Measurements from ENCODE around the gene P2RY11. TPM values are rescaled to one million over a fixed set of nuclear protein-coding genes. Genes with fewer than 3 reads are reported as not detected.

Gene P2RY11
- total RNA-seq, 2 donors from 2014 or later = 65.4 to 73.9 TPM

DNA sequence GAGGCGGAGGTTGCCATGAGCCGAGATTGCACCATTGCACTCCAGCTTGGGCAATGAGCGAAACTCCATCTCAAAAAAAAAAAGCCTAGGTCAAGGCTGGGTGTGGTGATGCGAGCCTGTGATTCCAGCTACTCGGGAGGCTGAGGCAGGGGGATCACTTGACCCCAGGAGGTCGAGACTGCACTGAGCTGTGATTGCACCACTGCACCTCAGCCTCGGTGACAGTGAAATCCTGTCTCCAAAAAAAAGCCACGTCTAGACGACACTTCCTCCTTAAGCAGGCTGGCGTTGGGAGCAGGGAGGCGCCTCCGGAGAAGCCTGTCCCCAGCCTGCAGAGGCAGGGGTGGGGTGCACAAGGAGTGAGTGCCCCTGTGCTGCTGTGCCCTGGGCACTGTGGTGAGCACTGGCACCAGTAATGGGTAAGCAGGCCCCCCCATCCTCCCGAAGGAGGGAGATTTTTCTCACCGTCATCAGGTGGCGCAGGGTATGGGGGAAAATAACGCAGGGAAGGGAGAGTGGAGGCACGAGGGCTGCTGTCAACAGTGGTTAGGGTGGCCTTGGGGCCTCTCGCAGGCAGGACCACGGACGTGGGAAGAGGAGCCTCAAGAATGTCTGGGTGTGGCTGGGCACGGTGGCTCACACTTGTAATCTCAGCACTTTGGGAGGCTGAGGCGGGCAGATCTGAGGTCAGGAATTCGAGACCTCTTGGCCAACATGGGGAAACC is 706 bp downstream of the P2RY11 start:
- Mint-ChIP-seq H3K4me1 (ENCODE audit: low read depth) (peaks cover 65% of the 10 kb centered on the region), H3K27me3 (ENCODE audit: low read depth) (no peaks in the 10 kb centered on the region), H3K4me3 (peak overlapping the region; percentile 71 to 82), H3K9me3 (no peaks in the 10 kb centered on the region), H3K36me3 (ENCODE audit: insufficient read depth in 2 of 2) (peaks cover 3 to 24% of the 10 kb centered on the region in 2 donors), H3K27ac (peak overlapping the region; percentile 79)
- peak; percentile 47 to 67 for DNase-seq
- ATAC-seq (replicated peaks in 1 of 2) = peak; percentile 51 to 56

DNA sequence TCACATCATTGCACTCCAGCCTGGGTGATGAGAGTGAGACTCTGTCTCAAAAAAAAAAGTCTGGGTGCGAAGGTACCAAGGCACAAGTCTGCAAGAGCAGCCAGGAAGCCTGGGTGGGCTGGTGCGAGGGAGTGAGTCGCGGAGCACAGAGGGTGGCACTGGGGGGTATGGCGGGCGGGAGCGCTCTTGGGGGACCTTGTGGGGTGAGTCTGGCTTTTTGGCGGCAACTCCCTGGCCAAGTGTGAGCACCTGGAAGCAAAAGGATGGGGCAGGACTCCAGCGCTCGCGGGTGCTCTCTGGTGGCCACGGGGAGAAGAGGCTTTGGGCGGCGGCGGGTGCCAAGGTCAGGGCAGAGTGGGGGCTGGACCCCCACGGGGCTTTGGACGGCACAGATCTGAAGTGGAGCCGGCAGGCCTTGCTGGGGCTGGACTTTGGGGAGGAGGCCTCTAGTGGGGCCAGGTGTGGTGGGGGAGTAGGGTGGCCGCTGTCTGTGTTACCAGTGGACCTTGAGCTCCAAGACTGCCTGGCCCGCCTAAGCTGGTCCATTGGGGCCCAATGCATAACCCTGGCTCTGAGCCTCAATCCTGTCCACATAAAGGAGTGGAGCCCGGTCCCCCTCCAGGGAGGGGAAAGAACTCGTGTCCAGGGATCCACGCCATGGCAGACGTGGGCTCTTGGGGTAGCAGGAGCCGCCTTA is 1.6 kb downstream of the P2RY11 start:
- no peaks in the 10 kb centered on the region for H3K9me3 Mint-ChIP-seq
- H3K4me3 Mint-ChIP-seq = peak overlapping the region; percentile 71 to 82
- peaks cover 3 to 21% of the 10 kb centered on the region in 2 donors for H3K36me3 Mint-ChIP-seq (ENCODE audit: insufficient read depth in 2 of 2)
- H3K27me3 Mint-ChIP-seq (ENCODE audit: low read depth) = no peaks in the 10 kb centered on the region
- ATAC-seq (replicated peaks in 1 of 2) = peak; percentile 41 to 58
- H3K27ac Mint-ChIP-seq = peak overlapping the region; percentile 79
- H3K4me1 Mint-ChIP-seq (ENCODE audit: low read depth) = peaks cover 61% of the 10 kb centered on the region
- DNase-seq = peak; percentile 70 to 79

DNA sequence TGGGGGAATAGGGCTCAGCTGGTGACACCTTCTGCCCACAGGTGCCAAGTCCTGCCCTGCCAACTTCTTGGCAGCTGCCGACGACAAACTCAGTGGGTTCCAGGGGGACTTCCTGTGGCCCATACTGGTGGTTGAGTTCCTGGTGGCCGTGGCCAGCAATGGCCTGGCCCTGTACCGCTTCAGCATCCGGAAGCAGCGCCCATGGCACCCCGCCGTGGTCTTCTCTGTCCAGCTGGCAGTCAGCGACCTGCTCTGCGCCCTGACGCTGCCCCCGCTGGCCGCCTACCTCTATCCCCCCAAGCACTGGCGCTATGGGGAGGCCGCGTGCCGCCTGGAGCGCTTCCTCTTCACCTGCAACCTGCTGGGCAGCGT is 2.1 kb downstream of the P2RY11 start:
- H3K4me3 Mint-ChIP-seq = peak overlapping the region; percentile 53 to 82
- peaks cover 59% of the 10 kb centered on the region for H3K4me1 Mint-ChIP-seq (ENCODE audit: low read depth)
- no peaks in the 10 kb centered on the region for H3K9me3 Mint-ChIP-seq
- H3K27ac Mint-ChIP-seq = no peak overlapping the region
- no peaks in the 10 kb centered on the region for H3K27me3 Mint-ChIP-seq (ENCODE audit: low read depth)
- ATAC-seq (replicated peaks in 1 of 2) (no peak), DNase-seq (no peak)
- H3K36me3 Mint-ChIP-seq (ENCODE audit: insufficient read depth in 2 of 2) = peaks cover 3 to 21% of the 10 kb centered on the region in 2 donors

DNA sequence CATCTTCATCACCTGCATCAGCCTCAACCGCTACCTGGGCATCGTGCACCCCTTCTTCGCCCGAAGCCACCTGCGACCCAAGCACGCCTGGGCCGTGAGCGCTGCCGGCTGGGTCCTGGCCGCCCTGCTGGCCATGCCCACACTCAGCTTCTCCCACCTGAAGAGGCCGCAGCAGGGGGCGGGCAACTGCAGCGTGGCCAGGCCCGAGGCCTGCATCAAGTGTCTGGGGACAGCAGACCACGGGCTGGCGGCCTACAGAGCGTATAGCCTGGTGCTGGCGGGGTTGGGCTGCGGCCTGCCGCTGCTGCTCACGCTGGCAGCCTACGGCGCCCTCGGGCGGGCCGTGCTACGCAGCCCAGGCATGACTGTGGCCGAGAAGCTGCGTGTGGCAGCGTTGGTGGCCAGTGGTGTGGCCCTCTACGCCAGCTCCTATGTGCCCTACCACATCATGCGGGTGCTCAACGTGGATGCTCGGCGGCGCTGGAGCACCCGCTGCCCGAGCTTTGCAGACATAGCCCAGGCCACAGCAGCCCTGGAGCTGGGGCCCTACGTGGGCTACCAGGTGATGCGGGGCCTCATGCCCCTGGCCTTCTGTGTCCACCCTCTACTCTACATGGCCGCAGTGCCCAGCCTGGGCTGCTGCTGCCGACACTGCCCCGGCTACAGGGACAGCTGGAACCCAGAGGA is 2.6 kb downstream of the P2RY11 start:
- Mint-ChIP-seq H3K4me3 (peak overlapping the region in 1 of 2 donors; percentile 53), H3K4me1 (ENCODE audit: low read depth) (peaks cover 63% of the 10 kb centered on the region)

DNA sequence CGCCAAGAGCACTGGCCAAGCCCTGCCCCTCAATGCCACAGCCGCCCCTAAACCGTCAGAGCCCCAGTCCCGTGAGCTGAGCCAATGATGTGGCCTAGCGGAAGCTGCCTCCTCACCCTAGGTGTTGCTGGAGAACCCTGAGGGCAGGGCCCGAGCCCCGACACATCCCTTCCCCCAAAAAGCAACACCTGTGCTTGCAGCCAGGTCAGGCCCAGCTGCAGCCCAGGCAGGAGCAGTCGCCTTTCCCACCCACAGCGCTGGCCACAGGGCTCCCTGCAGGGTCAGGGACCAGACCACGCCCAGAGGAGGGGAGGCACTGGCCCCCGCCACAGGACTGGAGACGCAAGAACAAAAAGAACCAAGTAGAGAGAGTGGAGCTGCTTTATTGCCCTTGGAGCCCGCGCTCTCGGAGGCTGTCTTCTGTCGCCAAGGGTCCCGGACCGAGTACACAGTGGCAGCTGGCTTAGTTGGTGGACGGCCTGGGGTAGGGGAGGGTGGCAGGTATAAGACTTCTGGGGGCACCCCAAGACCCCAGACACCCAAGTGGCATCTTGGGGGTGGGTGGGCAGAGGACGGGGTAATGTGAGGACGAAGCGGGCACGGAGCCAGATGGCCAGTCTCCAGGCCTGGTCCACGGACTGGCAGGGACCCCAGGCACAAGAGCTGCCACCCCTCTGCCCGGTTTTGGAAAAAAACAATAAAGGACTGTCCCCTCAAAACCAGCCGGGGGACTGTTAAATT is 3.3 kb downstream of the P2RY11 start:
- Mint-ChIP-seq H3K27ac (peak overlapping the region; percentile 46), H3K4me1 (ENCODE audit: low read depth) (peaks cover 63% of the 10 kb centered on the region), H3K4me3 (no peak overlapping the region), H3K9me3 (no peaks in the 10 kb centered on the region), H3K27me3 (ENCODE audit: low read depth) (no peaks in the 10 kb centered on the region), H3K36me3 (ENCODE audit: insufficient read depth in 2 of 2) (peaks cover 6 to 16% of the 10 kb centered on the region in 2 donors)
- DNase-seq = no peak
- ATAC-seq (replicated peaks in 1 of 2) = no peak

More for the DNA sequence above, 2.6 kb downstream of the P2RY11 start:
- no peak overlapping the region for H3K27ac Mint-ChIP-seq
- DNase-seq (no peak), ATAC-seq (replicated peaks in 1 of 2) (no peak)
- H3K27me3 Mint-ChIP-seq (ENCODE audit: low read depth) = no peaks in the 10 kb centered on the region
- H3K36me3 Mint-ChIP-seq (ENCODE audit: insufficient read depth in 2 of 2) = peaks cover 5 to 20% of the 10 kb centered on the region in 2 donors
- no peaks in the 10 kb centered on the region for H3K9me3 Mint-ChIP-seq

DNA sequence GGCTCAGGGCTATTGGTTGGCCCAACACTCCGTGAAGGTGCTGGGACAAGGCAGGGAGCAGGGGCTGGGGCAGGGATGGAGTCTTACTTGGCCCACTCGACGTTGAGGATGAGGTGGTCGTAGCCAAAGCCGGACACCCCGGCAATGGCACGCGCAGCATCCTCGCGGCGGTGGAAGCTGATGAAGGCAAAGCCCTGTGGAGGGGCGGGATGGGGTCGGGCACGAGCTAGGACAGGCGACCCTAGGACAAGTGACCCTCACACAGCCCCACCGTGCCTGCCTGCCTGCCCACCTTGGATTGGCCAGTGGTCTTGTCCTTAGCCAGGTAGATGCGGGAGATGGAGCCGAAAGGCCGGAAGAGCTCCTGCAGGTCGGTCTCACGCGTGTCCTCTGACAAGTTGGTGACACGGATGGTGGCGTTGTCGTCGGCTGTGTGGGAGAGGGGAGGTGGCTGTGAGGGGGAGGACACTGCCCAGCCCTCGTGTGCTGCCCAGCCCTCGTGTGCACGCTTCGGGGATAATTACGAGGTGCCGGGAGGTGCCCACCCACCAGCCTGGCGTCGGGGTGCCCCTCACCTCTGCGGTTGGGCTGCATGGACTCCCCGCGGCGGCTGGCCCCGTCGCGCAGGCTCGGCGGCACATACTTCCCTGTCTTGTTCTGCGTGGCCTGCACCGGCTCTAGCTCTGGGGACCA is 4.0 kb downstream of the P2RY11 start:
- peaks cover 5 to 13% of the 10 kb centered on the region in 2 donors for H3K36me3 Mint-ChIP-seq (ENCODE audit: insufficient read depth in 2 of 2)
- no peak overlapping the region for H3K4me3 Mint-ChIP-seq
- no peaks in the 10 kb centered on the region for H3K9me3 Mint-ChIP-seq
- H3K4me1 Mint-ChIP-seq (ENCODE audit: low read depth) = peaks cover 59% of the 10 kb centered on the region
- ATAC-seq (replicated peaks in 1 of 2) (no peak), DNase-seq (no peak)
- no peaks in the 10 kb centered on the region for H3K27me3 Mint-ChIP-seq (ENCODE audit: low read depth)
- H3K27ac Mint-ChIP-seq = no peak overlapping the region

DNA sequence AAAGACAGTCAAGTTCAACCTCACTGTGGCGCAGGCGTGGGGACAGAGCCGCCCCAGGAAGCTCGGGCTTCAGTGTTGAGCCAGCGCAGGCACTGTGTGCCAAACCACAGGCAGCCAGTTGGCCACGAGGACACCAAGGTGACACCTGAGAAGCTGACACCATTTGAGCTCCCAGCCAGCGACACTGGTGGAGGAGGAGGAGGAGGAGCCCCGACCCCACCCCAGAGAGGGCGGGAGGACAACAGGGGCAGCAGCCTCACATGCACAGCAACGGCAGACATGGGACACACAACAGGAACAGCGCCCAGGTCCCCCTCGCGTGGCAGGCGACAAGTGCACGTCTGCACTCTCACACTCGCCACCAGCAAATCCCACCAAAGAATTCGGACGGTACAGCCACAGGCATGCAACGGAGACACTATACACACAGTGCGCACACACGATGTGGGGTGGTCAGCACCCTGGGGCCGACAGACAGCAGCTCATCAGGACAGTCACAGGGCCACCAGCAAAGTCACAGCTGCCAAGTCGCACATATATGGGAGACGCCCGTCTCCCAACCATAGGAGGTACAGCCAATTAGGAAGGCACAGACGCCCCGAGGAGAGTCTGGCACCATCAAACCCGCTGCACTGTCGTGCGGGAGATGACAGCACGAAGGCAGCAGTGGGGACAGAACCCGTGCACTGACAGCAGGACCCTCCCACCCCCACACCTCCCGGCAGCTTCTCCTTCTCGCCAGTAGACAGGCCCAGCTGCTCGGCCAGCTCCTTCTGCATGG is 4.8 kb downstream of the P2RY11 start:
- H3K4me3 Mint-ChIP-seq = no peak overlapping the region
- H3K36me3 Mint-ChIP-seq (ENCODE audit: insufficient read depth in 2 of 2) = peaks cover 4 to 10% of the 10 kb centered on the region in 2 donors
- DNase-seq (no peak), ATAC-seq (replicated peaks in 1 of 2) (no peak)
- H3K27me3 Mint-ChIP-seq (ENCODE audit: low read depth) = no peaks in the 10 kb centered on the region
- peaks cover 52% of the 10 kb centered on the region for H3K4me1 Mint-ChIP-seq (ENCODE audit: low read depth)
- no peaks in the 10 kb centered on the region for H3K9me3 Mint-ChIP-seq
- H3K27ac Mint-ChIP-seq = peak overlapping the region; percentile 6

DNA sequence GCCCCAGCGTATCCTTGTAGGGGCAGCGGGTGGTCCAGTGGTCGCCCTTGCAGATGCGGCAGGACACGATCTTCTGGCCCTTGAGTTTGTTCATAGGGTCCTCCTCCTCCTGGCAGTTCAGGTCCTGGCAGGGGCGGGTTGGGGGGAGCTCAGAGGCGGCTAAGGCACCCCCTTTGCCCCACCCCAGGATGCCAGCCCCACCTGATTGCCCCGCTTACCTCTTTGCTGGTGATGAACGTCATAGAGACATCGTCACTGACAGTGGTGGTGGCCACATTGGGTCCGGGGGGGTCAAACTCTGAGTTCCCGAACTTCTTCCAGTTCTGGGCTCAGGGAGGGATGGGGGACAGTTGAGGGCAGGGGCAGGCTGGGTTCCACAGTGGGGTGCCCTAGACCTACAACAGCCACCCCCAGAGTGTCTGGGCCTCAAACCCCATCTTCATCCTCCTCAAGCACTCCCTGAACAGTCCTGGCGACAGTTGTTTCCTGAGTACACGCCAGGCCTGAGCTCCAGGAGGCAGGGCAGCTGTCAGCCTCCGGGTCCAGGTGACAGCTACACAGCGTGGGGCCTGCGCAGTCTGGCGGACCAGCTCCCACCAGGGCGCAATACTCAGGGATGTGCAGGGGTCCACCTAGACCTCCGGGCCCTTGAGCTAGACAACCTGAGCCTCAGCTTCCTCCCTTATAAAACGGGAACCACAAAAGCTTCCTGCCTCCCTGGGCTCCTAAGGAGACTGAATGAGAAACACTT is 5.5 kb downstream of the P2RY11 start:
- no peaks in the 10 kb centered on the region for H3K9me3 Mint-ChIP-seq
- peaks cover 44% of the 10 kb centered on the region for H3K4me1 Mint-ChIP-seq (ENCODE audit: low read depth)
- no peak overlapping the region for H3K27ac Mint-ChIP-seq
- no peaks in the 10 kb centered on the region for H3K27me3 Mint-ChIP-seq (ENCODE audit: low read depth)
- no peak for DNase-seq
- no peak overlapping the region for H3K4me3 Mint-ChIP-seq
- peaks cover 4 to 10% of the 10 kb centered on the region in 2 donors for H3K36me3 Mint-ChIP-seq (ENCODE audit: insufficient read depth in 2 of 2)
- ATAC-seq (replicated peaks in 1 of 2) = no peak

DNA sequence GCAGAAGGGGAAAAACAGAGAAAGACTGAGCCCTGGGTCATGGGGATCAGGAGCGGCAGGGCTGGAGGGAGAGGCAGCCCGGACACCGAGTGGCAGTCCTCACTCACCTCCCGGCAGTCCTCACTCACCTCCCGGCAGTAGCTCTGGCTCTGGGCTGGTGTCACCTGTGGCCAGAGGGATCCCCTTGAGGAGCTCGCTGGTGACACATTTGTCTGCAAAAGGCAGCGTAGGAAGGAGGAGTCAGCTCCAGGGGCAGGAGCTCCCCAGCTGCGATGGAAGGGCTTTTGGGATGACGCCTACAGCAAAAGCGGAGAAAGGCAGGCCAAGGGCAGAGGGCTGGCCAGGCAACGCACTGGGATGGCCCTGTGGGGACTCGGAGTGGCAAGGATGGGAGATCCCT is 7.5 kb downstream of the P2RY11 start:
- Mint-ChIP-seq H3K4me3 (peak overlapping the region; percentile 93 to 97), H3K9me3 (no peaks in the 10 kb centered on the region), H3K27ac (peak overlapping the region; percentile 95), H3K36me3 (ENCODE audit: insufficient read depth in 2 of 2) (peaks cover 4 to 6% of the 10 kb centered on the region in 2 donors), H3K4me1 (ENCODE audit: low read depth) (peaks cover 32% of the 10 kb centered on the region), H3K27me3 (ENCODE audit: low read depth) (no peaks in the 10 kb centered on the region)
- peak in 1 of 2 donors; percentile 24 for DNase-seq
- ATAC-seq (replicated peaks in 1 of 2) = peak; percentile 2 to 6

DNA sequence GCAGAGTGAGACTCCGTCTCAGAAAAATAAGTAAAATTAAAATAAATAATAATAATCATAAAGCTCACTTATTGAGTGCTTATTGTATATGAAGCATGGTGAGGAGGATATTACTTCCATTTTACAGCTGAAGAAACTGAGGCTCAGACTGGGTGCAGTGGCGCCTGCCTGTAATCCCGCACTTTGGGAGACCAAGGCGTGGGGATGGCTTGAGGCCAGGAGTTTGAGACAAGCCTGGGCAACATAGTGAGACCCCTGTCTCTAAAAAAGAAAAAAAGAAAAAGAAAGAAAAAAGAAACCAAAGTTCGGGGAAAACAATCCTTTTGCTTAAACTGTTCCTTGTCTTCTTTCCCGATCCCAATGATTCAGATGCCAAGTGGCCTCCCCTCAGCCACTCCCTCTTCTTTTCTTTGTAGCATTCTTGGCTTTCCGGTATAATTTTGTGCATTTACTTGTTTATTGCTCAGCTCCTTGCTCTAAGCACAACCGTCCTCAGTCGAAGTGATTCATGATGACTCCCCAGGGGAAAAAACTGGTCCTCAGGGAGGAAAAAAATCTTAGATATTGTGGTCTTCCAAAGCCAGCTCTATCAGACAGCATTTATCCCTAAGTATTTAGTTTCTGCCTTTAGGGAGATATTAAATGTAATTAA is 9.2 kb downstream of the P2RY11 start:
- H3K4me3 Mint-ChIP-seq = no peak overlapping the region
- H3K4me1 Mint-ChIP-seq (ENCODE audit: low read depth) = peaks cover 32% of the 10 kb centered on the region
- H3K27ac Mint-ChIP-seq = no peak overlapping the region
- peaks cover 3 to 6% of the 10 kb centered on the region in 2 donors for H3K36me3 Mint-ChIP-seq (ENCODE audit: insufficient read depth in 2 of 2)
- no peaks in the 10 kb centered on the region for H3K9me3 Mint-ChIP-seq
- DNase-seq = no peak
- H3K27me3 Mint-ChIP-seq (ENCODE audit: low read depth) = no peaks in the 10 kb centered on the region
- no peak for ATAC-seq (replicated peaks in 1 of 2)

DNA sequence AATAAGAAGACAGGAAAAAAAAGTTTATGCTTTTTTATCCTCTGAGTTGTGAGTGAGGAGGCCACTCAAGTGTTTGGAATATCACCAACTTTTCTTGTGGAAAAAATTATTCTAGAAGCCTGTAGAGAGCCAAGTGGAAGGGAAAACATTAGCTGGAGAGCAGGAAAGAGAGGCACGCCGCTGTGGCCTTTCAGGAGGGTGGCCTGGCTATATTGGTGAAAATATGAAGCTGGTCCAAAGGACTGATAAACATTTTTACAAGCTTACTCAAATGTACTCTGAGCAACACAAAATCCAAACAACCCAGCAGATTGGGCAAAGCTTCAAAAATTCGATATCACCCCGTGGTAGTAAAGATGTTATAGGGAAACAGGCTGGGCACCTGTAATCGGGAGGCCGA is 10.6 kb downstream of the P2RY11 start:
- DNase-seq (no peak), ATAC-seq (replicated peaks in 1 of 2) (no peak)
- Mint-ChIP-seq H3K4me1 (ENCODE audit: low read depth) (peaks cover 22% of the 10 kb centered on the region), H3K27ac (peak overlapping the region; percentile 22), H3K4me3 (no peak overlapping the region), H3K27me3 (ENCODE audit: low read depth) (no peaks in the 10 kb centered on the region), H3K36me3 (ENCODE audit: insufficient read depth in 2 of 2) (peaks cover 3 to 4% of the 10 kb centered on the region in 2 donors), H3K9me3 (no peaks in the 10 kb centered on the region)

All from activated T-cell treated with anti-CD3 and anti-CD28 coated beads, Interleukin-2, amount 50 U/mL, for 72 hours (primary cell).